Keratinocyte (primary cell): ENCODE data around the gene MIGA2. TPM values are rescaled to one million over a fixed set of nuclear protein-coding genes. Genes with fewer than 3 reads are reported as not detected.

Source experiments
- DNase-seq: peaks from one replicate; pipeline ENCODE4 v3.0.0-alpha.2; 2011; ENCODE audit warnings: low read depth, missing footprints, low spot score
- FAIRE-seq: peaks from 2 replicates; lab custom pipeline; 2011; peaks lifted over from hg19 to GRCh38; lab: Jason Lieb, UNC
- H2AFZ ChIP-seq: 2 replicates; pipeline ENCODE4 v1.6.0; 2012; ENCODE audit warnings: low read length, control low read depth, inconsistent platforms; ENCODE audit not compliant: control insufficient read depth
- H3K27ac ChIP-seq: 2 replicates; pipeline ENCODE4 v1.5.1; 2011; ENCODE audit warnings: low read length; ENCODE audit not compliant: control insufficient read depth, insufficient read depth
- H3K27me3 ChIP-seq: 3 replicates; pipeline ENCODE4 v1.6.0; 2011; ENCODE audit warnings: low read length; ENCODE audit not compliant: control insufficient read depth, insufficient read depth; ENCODE audit errors: extremely low read depth
- H3K36me3 ChIP-seq, 2 experiments: 2 replicates in 1 of 2; 3 replicates in 1 of 2; pipeline ENCODE4 v1.5.1; 2011; ENCODE audit warnings: low read length in 2 of 2, mild to moderate bottlenecking in 1 of 2; ENCODE audit not compliant: control insufficient read depth in 2 of 2, insufficient read depth in 2 of 2; ENCODE audit errors: extremely low read depth in 1 of 2
- H3K4me1 ChIP-seq: 3 replicates; pipeline ENCODE4 v1.5.1; 2011; ENCODE audit warnings: low read length; ENCODE audit not compliant: control insufficient read depth, insufficient read depth; ENCODE audit errors: extremely low read depth
- H3K4me2 ChIP-seq: 3 replicates; pipeline ENCODE4 v1.6.0; 2011; ENCODE audit warnings: low read depth, low read length; ENCODE audit not compliant: control insufficient read depth, insufficient read depth; ENCODE audit errors: extremely low read depth
- H3K4me3 ChIP-seq, 3 experiments: fragments of 200-600 bp in 1 of 3; sonication (generic) in 1 of 3; 2 replicates in 2 of 3; 3 replicates in 1 of 3; pipeline ENCODE4 v1.5.1; 2011 to 2016; ENCODE audit warnings: low read length in 3 of 3, mild to moderate bottlenecking in 3 of 3, control low read depth in 2 of 3, inconsistent platforms in 1 of 3, low read depth in 1 of 3, mixed read lengths in 1 of 3, mixed run types in 1 of 3, moderate library complexity in 1 of 3; ENCODE audit not compliant: control insufficient read depth in 2 of 3, insufficient read depth in 2 of 3; ENCODE audit errors: extremely low read depth in 1 of 3
- H3K79me2 ChIP-seq: 2 replicates; pipeline ENCODE4 v1.6.0; 2012; ENCODE audit warnings: low read length; ENCODE audit not compliant: control insufficient read depth, insufficient read depth
- H3K9ac ChIP-seq: 3 replicates; pipeline ENCODE4 v1.6.0; 2011; ENCODE audit warnings: low read length; ENCODE audit not compliant: control insufficient read depth, insufficient read depth; ENCODE audit errors: extremely low read depth
- H3K9me1 ChIP-seq: 3 replicates; pipeline ENCODE4 v1.6.0; 2011; ENCODE audit warnings: low read length; ENCODE audit not compliant: control insufficient read depth, insufficient read depth; ENCODE audit errors: extremely low read depth
- H3K9me3 ChIP-seq: 2 replicates; pipeline ENCODE4 v1.5.1; 2012; ENCODE audit warnings: low read depth, low read length; ENCODE audit not compliant: control insufficient read depth
- H4K20me1 ChIP-seq: 3 replicates; pipeline ENCODE4 v1.6.0; 2011; ENCODE audit warnings: low read length; ENCODE audit not compliant: control insufficient read depth, insufficient read depth; ENCODE audit errors: extremely low read depth
- EZH2 ChIP-seq: IDR thresholded peaks from one replicate; pipeline ENCODE4 v1.6.1; 2012; ENCODE audit warnings: inconsistent platforms, mild to moderate bottlenecking, low read length, moderate library complexity
- dilution Hi-C: fragments of 300-500 bp; cut with MboI; formaldehyde crosslinking; loops from one replicate; pipeline ENCODE4 v1.7.0; 2020; ENCODE audit warnings: low sequenced_read_pairs; ENCODE audit not compliant: extremely low pct_ligation_motif_present
- polyA plus RNA-seq, 5 experiments: library from polyadenylated mRNA; depleted of rRNA in 3 of 5; stranded (reverse) in 3 of 5; stranded (forward) in 1 of 5; unstranded in 1 of 5; fragments of >200 nt; gene quantifications; 1 replicate in 1 of 5; 2 replicates in 3 of 5; 3 replicates in 1 of 5; pipeline versions ENCODE4 v1.2.1 to v1.2.3, GENCODE V29; 2011 to 2012; ENCODE audit warnings: missing spikeins in 2 of 5, low read depth in 1 of 5, low replicate concordance in 1 of 5
- TF ChIP-seq, protein P1 (sequence below), 3 experiments: IDR thresholded peaks in 1 of 3; conservative IDR thresholded peaks in 1 of 3; optimal IDR thresholded peaks in 1 of 3; 2 replicates in 2 of 3; 3 replicates in 1 of 3; pipeline versions ENCODE3 to v1.5.1; 2011; ENCODE audit warnings: low read length in 3 of 3, mild to moderate bottlenecking in 3 of 3, moderate library complexity in 2 of 3, control low read depth in 1 of 3, inconsistent platforms in 1 of 3; ENCODE audit not compliant: insufficient read depth in 2 of 3; ENCODE audit errors: extremely low read depth in 1 of 3

MIGA2 gene
- polyA plus RNA-seq, 1 donor (not counting 4 experiments of a cell fraction or from before 2014, with no cell fraction given), result 8.5 TPM

DNA sequence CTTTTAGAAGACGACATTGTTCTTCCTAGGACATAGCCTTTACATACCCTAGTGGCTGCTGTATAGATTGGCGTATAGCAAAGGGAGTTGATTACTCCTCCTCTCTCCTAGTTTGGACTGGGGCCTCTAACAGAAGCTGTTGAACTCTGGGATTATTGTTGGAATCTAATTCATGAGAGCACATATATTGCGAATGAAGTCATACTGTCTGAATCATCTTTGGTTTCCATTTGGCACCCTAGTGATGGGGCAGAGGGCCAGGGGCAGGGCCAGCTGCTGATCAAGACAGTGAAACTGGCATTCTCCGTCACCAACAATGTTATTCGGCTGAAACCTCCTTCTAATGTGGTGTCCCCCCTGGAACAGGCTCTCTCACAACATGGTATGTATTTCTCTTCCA is 48.6 kb upstream of the MIGA2 start:
- Histone ChIP-seq H3K79me2 (no peaks in the 10 kb centered on the region), H3K9ac (peak overlapping the region; percentile 19), H3K27ac (peak overlapping the region; percentile 68), H2AFZ (no peak overlapping the region), H3K9me3 (no peaks in the 10 kb centered on the region), H3K27me3 (no peaks in the 10 kb centered on the region), H3K4me1 (peaks cover 17% of the 10 kb centered on the region), H3K9me1 (no peaks in the 10 kb centered on the region), H3K4me2 (peak overlapping the region; percentile 50), H4K20me1 (no peaks in the 10 kb centered on the region), H3K36me3 (peaks cover 24% of the 10 kb centered on the region in 2 experiments), H3K4me3 (no peak overlapping the region)
- TF ChIP-seq, protein P1, sequence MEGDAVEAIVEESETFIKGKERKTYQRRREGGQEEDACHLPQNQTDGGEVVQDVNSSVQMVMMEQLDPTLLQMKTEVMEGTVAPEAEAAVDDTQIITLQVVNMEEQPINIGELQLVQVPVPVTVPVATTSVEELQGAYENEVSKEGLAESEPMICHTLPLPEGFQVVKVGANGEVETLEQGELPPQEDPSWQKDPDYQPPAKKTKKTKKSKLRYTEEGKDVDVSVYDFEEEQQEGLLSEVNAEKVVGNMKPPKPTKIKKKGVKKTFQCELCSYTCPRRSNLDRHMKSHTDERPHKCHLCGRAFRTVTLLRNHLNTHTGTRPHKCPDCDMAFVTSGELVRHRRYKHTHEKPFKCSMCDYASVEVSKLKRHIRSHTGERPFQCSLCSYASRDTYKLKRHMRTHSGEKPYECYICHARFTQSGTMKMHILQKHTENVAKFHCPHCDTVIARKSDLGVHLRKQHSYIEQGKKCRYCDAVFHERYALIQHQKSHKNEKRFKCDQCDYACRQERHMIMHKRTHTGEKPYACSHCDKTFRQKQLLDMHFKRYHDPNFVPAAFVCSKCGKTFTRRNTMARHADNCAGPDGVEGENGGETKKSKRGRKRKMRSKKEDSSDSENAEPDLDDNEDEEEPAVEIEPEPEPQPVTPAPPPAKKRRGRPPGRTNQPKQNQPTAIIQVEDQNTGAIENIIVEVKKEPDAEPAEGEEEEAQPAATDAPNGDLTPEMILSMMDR (optimal IDR thresholded peaks at IDR 0.05 in 1 of 3, IDR thresholded peaks at IDR 0.05 in 1 of 3, conservative IDR thresholded peaks at IDR 0.05 in 1 of 3; ENCODE audit: extremely low read depth in 1 of 3, insufficient read depth in 2 of 3, low read length in 3 of 3), result peak in 1 of 3 experiments; percentile 13
- no peak for TF ChIP-seq EZH2
- DNase-seq (peak; percentile 19), FAIRE-seq (peak; percentile 90)
- dilution Hi-C loops, result no loop called here

DNA sequence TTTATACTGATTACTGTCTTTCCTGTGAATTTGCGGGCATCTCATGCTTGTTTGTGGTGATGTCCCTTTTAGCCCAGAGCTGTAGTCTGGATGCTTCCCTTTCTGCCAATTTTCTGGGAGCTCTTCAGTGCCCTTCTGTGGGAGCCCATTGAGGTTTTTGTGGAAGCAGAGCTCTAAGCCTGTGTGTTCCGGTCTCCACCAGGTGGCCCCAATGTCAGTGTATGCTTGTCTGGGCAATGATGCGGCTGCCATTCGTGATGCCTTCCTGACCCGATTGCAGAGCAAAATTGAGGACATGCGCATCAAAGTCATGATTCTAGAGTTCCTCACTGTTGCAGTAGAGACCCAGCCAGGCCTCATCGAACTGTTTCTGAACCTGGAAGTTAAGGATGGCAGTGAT is 43.4 kb upstream of the MIGA2 start:
- Histone ChIP-seq H3K27ac (no peak overlapping the region), H3K9me3 (no peaks in the 10 kb centered on the region), H3K9ac (no peak overlapping the region), H3K36me3 (peaks cover 37 to 45% of the 10 kb centered on the region in 2 experiments), H3K9me1 (no peaks in the 10 kb centered on the region), H3K4me1 (peaks cover 2% of the 10 kb centered on the region), H3K27me3 (no peaks in the 10 kb centered on the region), H2AFZ (no peak overlapping the region), H3K4me2 (no peak overlapping the region), H4K20me1 (no peaks in the 10 kb centered on the region), H3K79me2 (no peaks in the 10 kb centered on the region), H3K4me3 (no peak overlapping the region)
- TF ChIP-seq, protein P1 (optimal IDR thresholded peaks at IDR 0.05 in 1 of 3, IDR thresholded peaks at IDR 0.05 in 1 of 3, conservative IDR thresholded peaks at IDR 0.05 in 1 of 3; ENCODE audit: extremely low read depth in 1 of 3, insufficient read depth in 2 of 3, low read length in 3 of 3), result peak; percentile 62 to 78 (median 66)
- no peak for TF ChIP-seq EZH2
- FAIRE-seq, result peak; percentile 79
- no peak for DNase-seq
- dilution Hi-C loops, result no loop called here
